Adipocyte (in vitro differentiated cells): ENCODE data around the gene NECTIN2.
"Not testable (repeated sequence)": the region's sequence is repeated elsewhere in the genome, so short reads cannot be mapped to it uniquely, and the experiment has no call there.

ENCODE experiments used
- DNase-seq: peaks from one replicate; pipeline ENCODE4 v3.0.0-alpha.2; 2015; ENCODE audit warnings: low read depth
- H3K27me3 ChIP-seq: replicated peaks from 2 replicates; pipeline ENCODE4 v1.7.0; 2013; ENCODE audit warnings: mild to moderate bottlenecking, low read length, moderate library complexity; ENCODE audit not compliant: control insufficient read depth, insufficient read depth
- H3K36me3 ChIP-seq: 2 replicates; pipeline ENCODE4 v1.7.0; 2013; ENCODE audit warnings: low read length, mild to moderate bottlenecking, moderate library complexity; ENCODE audit not compliant: control insufficient read depth, insufficient read depth, severe bottlenecking
- H3K4me1 ChIP-seq: 2 replicates; pipeline ENCODE4 v1.7.0; 2013; ENCODE audit warnings: mild to moderate bottlenecking, low read length, moderate library complexity; ENCODE audit not compliant: control insufficient read depth, insufficient read depth
- H3K4me3 ChIP-seq: 2 replicates; pipeline ENCODE4 v1.7.0; 2013; ENCODE audit warnings: mild to moderate bottlenecking, low read length, moderate library complexity
- H3K9ac ChIP-seq: 2 replicates; pipeline ENCODE4 v1.7.0; 2013; ENCODE audit warnings: mild to moderate bottlenecking, low read length, moderate library complexity
- H3K9me3 ChIP-seq: 2 replicates; pipeline ENCODE4 v1.7.0; 2013; ENCODE audit warnings: mild to moderate bottlenecking, low read length, moderate library complexity; ENCODE audit not compliant: control insufficient read depth

The NECTIN2 gene

GRCh38 chr19:44819246-44819832 lies 26.8 kb upstream of the NECTIN2 start:
- Histone ChIP-seq H3K9me3 (no peaks in the 10 kb centered on the region), H3K9ac (no peak overlapping the region), H3K4me1 (no peaks in the 10 kb centered on the region), H3K27me3 (peaks cover 15% of the 10 kb centered on the region), H3K36me3 (no peaks in the 10 kb centered on the region), H3K4me3 (no peak overlapping the region)
- DNase-seq, result no peak

GRCh38 chr19:44820648-44821609 lies 25.2 kb upstream of the NECTIN2 start:
- Histone ChIP-seq H3K9me3 (no peaks in the 10 kb centered on the region), H3K9ac (no peak overlapping the region), H3K27me3 (peaks cover 19% of the 10 kb centered on the region), H3K36me3 (no peaks in the 10 kb centered on the region), H3K4me1 (no peaks in the 10 kb centered on the region), H3K4me3 (no peak overlapping the region)
- DNase-seq, result no peak

DNA sequence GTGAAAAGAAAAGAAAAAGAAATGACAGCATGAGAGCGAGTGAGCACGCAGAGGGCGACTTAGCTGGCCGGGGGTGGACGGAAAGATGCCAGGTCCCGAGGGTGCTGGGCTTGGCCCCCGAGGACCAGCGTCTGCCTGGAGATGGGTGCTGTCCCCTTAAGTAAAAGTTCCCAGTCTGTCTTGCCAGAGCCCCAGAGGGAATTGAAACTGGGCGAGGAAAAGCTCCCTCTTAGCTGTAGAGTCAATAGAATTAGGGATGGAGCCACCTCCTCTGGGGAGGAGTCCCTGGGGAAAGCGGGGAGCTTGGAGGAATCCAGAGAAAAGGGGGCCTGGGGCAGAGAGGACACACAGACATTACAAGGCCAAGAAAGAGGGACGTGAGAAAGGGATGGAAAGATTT lies 23.9 kb upstream of the NECTIN2 start:
- Histone ChIP-seq H3K9me3 (no peaks in the 10 kb centered on the region), H3K9ac (no peak overlapping the region), H3K4me3 (no peak overlapping the region), H3K36me3 (no peaks in the 10 kb centered on the region), H3K27me3 (peaks cover 26% of the 10 kb centered on the region), H3K4me1 (no peaks in the 10 kb centered on the region)
- no peak for DNase-seq

DNA sequence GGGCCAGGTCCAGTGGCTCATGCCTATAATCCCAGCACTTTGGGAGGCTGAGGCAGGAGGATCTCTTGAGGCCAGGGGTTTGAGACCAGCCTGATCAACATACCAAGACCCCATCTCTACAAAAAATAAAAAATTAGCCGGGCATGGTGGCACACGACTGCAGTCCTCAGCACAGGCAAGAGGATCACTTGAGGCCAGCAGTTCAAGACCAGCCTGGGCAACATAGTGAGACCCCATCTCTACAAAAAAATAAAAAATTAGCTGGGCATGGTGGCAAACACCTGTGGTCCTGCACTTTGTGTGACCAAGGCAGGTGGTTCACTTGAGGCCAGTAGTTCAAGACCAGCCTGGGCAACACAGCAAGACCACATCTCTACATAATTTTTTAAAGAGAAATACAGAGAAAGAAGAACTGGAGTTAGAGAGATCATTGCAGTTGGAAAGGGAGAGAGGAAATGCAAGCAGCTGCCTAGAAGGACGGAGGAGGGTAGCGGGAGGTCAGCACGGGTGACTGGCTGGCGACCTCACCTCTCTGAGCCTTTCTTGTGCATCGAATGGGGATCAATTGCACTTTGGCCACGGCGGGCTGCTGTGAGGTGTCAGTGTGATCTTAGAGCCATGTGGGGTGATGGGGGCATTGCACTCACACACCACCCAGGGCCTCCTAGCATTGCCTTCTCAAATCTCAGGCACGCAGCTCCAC lies 23.3 kb upstream of the NECTIN2 start:
- Histone ChIP-seq H3K4me3 (no peak overlapping the region), H3K9ac (no peak overlapping the region), H3K9me3 (no peaks in the 10 kb centered on the region), H3K27me3 (peaks cover 30% of the 10 kb centered on the region), H3K36me3 (no peaks in the 10 kb centered on the region), H3K4me1 (no peaks in the 10 kb centered on the region)
- no peak for DNase-seq

DNA sequence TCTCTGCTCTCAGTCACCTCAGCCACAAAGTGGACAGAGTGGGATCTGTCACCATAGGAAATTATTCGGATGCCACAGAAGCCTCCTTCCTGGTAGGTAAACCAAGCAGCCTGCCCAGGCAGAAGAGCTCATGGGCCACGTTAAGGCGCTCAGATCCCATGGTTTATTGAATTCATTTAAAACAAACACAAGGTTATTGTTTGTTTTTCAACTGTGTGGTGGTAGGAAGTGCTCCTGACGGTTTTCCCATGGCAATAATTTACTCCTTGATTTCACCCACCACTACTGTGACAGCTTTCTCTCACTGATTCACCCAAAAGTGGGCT lies 22.8 kb upstream of the NECTIN2 start:
- Histone ChIP-seq H3K36me3 (no peaks in the 10 kb centered on the region), H3K9me3 (no peaks in the 10 kb centered on the region), H3K4me3 (no peak overlapping the region), H3K4me1 (no peaks in the 10 kb centered on the region), H3K9ac (no peak overlapping the region), H3K27me3 (peaks cover 30% of the 10 kb centered on the region)
- no peak for DNase-seq

DNA sequence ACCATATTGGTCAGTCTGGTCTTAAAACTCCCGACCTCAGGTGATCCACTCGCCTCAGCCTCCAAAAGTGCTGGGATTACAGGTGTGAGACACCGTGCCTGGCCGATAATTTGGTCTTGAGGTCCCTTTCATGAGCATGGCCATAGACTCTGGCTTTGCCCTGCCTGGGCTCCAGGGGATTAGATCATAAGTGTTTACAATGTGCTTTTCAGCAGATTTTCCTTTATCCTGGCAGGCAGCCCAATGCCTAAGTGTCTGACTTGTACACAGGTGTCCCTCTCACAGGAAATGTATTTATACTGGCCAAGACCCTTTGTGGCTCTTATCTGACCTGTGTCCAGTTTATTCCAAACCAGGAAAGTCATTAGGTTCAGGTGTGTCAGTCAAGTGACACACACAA lies 21.3 kb upstream of the NECTIN2 start:
- no peak for DNase-seq
- H3K4me1 ChIP-seq, result no peaks in the 10 kb centered on the region
- H3K27me3 ChIP-seq, result peaks cover 30% of the 10 kb centered on the region
- no peak overlapping the region for H3K9ac ChIP-seq
- H3K9me3 ChIP-seq, result no peaks in the 10 kb centered on the region
- H3K36me3 ChIP-seq, result no peaks in the 10 kb centered on the region
- no peak overlapping the region for H3K4me3 ChIP-seq

- peak; percentile 18 for DNase-seq
- peaks cover 18% of the 10 kb centered on the region for H3K27me3 ChIP-seq
- H3K36me3 ChIP-seq, H3K4me3 ChIP-seq, H3K9me3 ChIP-seq, H3K4me1 ChIP-seq, H3K9ac ChIP-seq: not testable (repeated sequence)
These were observed 13.2 kb upstream of the NECTIN2 start for GRCh38 chr19:44832875-44833274.

- H3K4me3 ChIP-seq, H3K4me1 ChIP-seq: not testable (repeated sequence)
These were observed 11.7 kb upstream of the NECTIN2 start for GRCh38 chr19:44834399-44834798.

GRCh38 chr19:44839276-44839675 lies 6.8 kb upstream of the NECTIN2 start:
- H3K4me1 ChIP-seq, result no peaks in the 10 kb centered on the region
- H3K9ac ChIP-seq, result no peak overlapping the region
- no peak for DNase-seq
- peaks cover 7% of the 10 kb centered on the region for H3K27me3 ChIP-seq
- H3K36me3 ChIP-seq, result no peaks in the 10 kb centered on the region
- H3K4me3 ChIP-seq, result no peak overlapping the region
- no peaks in the 10 kb centered on the region for H3K9me3 ChIP-seq

More at GRCh38 chr19:44834399-44834798, 11.7 kb upstream of the NECTIN2 start:
- H3K9ac ChIP-seq, H3K9me3 ChIP-seq, H3K36me3 ChIP-seq, DNase-seq: not testable (repeated sequence)
- peaks cover 18% of the 10 kb centered on the region for H3K27me3 ChIP-seq

GRCh38 chr19:44840811-44841210 lies 5.3 kb upstream of the NECTIN2 start:
- Histone ChIP-seq H3K36me3 (no peaks in the 10 kb centered on the region), H3K4me1 (no peaks in the 10 kb centered on the region), H3K9ac (no peak overlapping the region), H3K9me3 (no peaks in the 10 kb centered on the region), H3K27me3 (no peaks in the 10 kb centered on the region), H3K4me3 (no peak overlapping the region)
- no peak for DNase-seq

- Histone ChIP-seq H3K4me3 (no peak overlapping the region), H3K4me1 (no peaks in the 10 kb centered on the region), H3K36me3 (no peaks in the 10 kb centered on the region), H3K9me3 (no peaks in the 10 kb centered on the region), H3K9ac (no peak overlapping the region), H3K27me3 (no peaks in the 10 kb centered on the region)
- DNase-seq, result no peak
These were observed 4.9 kb upstream of the NECTIN2 start for GRCh38 chr19:44841231-44841630.
